ENCODE measurements around the gene ASCL1.

ASCL1 gene

DNA sequence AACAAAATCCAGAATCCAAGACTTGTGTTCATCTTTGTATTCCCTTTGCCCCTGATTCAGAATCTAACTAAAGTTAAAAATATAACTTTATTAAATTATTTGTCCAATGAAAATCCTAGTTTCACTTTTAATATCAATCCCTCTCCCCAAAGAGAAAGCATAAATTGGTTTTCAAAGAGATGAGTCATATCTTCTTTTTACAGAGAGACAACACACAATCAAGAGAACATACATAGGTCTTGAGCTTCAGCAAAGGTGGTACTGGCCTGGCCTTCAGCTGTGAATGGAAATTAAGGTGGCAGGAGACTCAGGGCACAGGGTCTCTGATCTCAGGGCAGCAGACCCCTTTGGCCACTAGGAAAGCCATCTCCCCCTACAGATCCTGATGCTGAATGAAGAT, 4.3 kb upstream of the ASCL1 start:
- DNase-seq, result no peak

DNA sequence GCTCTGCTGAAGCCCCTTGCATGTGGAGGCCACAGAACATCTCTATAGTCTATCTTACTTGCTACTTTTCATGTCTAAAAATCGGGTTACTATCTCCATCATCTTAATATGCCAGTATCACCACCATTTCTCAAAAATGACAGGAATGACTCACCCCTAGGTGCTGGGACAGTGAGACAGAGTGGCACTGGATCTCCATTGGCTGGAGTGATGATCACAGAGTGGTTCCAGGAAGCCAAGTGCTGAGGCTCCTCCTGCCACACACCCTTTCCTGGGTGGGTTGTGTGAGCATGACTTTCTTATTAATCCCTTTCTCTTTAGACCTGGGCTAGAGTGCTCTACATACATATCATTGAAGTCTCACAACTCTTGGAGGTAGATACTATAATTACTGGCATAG, 3.3 kb upstream of the ASCL1 start:
- DNase-seq, result no peak

DNA sequence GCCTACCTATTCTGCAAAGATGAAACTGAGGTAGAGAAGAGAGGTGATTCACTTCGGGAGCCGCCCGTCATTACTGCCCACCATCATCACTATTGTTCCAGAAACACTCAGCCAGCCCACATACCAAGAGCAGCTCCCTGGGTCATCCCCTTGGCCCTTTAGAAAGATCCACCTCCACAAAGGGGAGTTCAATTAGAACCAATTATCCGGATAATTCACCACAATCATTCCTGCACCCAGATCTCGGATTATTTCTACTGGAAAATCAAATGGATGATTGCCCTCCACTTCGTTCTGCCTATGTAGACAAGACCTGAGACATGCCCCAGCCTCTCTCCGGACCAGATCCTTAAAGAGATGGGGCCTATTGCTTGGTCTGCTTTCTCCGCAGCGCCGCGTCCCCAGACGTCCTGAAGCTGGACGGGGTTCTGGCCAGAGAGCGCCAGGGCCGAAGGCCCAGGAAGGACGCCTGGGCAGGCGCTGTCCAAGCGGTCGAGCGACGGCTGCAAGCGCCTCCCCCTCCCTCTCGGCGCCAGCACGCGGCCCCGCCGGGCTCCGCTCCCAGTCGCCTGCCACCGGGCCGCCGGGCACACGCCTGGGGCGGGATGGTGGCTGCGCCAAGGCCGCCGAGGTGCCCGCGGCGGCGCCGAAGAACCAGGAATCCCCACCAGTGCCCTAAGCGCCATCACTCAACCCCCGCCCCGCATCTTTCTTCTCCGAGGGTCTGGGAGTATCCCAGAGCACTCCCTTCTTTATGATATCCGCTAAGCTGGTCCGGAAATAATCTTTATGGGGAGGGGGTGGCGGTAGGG, 1.3 kb upstream of the ASCL1 start:
- no peak for DNase-seq

DNA sequence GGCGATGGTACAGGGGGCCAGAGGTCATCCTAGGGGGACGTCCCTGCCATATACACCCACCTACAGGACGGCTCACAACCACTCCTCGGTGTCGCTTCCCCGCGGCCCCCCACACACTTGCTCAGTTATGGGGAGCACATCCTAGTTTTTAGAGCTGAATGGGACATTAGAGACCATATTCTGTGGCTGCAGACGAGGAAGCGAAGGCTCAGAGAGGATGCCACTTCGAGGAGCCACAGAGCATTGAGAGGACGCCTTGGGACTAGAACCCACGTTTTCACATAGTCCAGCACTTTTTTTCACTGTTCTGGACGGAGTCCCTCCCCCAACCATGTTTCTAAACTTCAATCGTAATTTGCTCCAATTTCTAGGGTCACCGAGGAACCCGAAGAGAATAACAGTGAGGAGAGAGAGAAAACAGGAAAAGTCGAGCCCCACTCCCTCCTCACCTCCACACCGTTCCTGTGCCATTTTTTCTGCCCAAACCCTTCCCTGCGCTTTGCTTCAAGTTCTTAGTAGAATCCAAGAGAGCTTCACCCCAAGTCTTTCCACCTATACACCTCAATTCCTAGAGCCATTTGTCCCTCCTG, 641 bp upstream of the ASCL1 start:
- DNase-seq, result no peak

- peak; percentile 37 for DNase-seq
Measured at GRCh38 chr12:102958073-102958829, 777 bp downstream of the ASCL1 start.

GRCh38 chr12:102958830-102959176, 1.3 kb downstream of the ASCL1 start:
- DNase-seq, result no peak

DNA sequence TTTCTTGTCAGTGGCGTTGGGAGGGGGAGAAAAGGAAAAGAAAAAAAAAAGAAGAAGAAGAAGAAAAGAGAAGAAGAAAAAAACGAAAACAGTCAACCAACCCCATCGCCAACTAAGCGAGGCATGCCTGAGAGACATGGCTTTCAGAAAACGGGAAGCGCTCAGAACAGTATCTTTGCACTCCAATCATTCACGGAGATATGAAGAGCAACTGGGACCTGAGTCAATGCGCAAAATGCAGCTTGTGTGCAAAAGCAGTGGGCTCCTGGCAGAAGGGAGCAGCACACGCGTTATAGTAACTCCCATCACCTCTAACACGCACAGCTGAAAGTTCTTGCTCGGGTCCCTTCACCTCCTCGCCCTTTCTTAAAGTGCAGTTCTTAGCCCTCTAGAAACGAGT, 1.9 kb downstream of the ASCL1 start:
- DNase-seq, result no peak

GRCh38 chr12:102960766-102961465, 3.4 kb downstream of the ASCL1 start:
- DNase-seq, result no peak

GRCh38 chr12:102961466-102961855, 4.0 kb downstream of the ASCL1 start:
- no peak for DNase-seq

DNA sequence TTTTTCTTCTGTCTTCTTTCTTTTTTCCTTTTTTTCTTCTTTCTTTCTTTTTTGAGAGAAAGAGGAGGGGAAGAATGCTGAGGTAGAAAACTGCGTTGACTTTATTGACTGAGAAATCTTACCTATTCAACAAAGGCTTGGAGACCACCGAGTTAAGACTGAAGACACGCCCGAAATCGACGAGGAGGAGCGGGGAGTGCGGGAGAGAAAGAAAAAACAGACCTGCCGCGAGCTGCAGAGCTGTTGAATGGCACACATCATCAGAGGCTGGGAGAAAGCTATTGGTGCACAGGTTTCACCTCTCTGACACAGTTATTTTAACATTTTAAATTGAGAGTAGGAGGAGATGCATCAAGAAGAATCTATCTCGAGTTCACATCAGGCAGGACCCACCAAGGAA, 5.1 kb downstream of the ASCL1 start:
- no peak for DNase-seq

DNA sequence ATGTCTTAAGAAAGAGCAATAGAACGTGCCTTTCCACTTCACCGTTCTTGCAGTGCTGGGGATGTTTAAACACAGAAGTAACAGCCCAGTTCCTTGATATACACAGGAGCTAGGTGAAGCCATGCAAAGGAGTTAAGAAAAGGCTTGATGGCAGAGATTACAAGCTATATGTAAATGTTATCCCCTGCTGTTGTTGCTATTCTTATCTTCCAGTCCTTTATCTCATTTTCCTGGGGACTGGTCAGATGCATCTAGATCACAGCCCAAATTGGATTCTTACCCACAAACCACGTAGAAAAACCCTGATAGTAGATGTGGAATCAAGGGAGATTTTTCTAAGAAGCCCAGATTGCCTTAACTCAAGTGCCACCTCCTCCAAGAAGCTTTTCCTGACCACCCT, 5.5 kb downstream of the ASCL1 start:
- DNase-seq, result no peak

- no peak for DNase-seq
Measured at GRCh38 chr12:102963796-102964195, 6.3 kb downstream of the ASCL1 start.

GRCh38 chr12:102964872-102965271, 7.4 kb downstream of the ASCL1 start:
- DNase-seq, result no peak

DNA sequence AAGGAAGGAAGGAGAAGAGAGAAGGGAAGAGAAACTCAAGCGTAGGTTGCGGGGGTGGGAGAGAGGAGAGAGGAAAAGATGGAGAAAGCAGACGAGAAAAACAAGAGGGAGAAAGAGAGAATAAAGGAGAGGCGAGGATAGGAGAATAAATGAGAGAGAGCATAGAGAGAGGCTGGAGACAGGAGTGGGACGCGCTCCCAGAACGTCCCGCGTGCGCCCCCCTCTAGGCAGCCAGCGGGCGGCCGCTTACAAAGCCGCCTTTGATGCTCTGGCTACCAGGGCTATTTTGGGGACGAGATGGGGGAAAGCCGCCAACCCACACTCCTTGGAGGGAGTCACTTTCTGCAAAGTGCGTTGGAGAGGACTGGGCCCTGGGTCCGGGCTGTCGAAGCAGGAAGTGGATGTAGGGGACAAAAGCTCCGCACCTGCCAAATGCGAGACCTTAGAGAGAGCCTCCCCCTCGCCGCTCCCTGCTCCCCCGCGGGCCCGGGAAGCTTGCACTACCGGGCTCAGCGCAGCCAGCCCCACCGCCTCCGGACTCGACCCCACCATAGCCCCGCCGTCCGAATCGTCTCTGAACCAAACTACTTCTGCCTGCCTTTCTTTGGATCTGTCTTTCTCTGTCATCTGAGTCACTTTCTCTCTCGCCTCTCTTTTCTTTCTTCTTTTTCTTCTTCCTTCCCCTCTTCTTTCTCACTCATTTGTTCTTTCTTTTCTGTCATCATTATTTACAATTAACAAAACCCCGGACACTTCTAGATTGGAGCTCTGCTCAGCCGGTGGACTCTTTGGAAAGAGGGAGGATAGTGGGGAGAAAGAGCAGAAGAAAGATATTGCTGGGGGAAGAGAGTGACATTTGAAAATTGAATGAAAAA, 8.0 kb downstream of the ASCL1 start:
- DNase-seq, result no peak

DNA sequence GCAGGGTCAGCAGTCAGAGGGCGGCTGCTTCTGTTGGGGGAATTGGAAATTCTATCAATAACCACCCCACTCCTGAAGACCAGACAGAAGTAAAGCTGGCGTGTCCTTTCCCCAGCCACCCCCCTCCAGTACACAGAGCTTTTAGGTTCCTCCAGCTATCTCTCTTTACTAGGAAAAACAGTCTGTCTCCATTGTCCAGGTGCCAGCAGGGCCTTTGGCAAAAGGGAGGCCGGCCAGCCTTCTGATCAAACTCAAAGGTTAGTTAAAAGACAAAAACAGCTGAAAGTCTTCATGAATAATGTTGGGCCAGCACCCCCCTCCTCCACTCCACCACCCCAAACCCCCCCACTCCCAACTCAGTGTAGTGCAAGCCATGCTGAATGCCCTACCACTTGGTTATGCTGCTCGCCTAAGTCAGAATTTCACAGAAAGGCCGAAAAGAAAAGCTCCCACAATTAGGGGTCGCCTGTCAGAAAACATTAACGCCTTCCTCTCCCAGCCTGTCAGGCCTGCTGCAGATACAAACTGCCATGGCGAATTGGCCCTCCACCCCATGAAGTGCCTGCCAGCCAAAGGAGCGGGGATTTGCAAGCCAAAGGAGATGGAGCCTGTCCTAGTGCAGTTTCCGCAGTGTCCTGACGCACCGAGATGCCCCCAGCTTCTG, 8.9 kb downstream of the ASCL1 start:
- no peak for DNase-seq

- DNase-seq, result no peak
Measured at GRCh38 chr12:102970780-102971179, 13.3 kb downstream of the ASCL1 start.

DNA sequence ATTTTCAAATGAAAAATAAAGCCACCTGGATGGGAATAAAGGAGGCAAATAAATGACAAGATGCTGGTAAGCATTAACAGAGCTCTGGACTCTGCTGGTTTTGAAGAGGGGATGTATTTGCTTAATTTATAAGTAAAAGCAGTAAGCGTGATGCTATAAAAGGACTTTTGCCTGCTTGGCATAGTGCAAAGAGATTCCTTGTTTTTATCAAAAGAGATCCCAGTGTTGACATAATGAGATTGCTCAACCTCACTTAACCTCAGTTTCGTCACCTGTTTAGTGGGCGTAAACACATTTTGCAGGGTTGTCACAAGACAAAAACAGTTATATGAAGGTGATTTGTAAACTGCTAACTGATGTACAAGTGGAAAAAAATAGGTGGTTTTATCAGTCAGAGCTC, 13.8 kb downstream of the ASCL1 start:
- no peak for DNase-seq

DNA sequence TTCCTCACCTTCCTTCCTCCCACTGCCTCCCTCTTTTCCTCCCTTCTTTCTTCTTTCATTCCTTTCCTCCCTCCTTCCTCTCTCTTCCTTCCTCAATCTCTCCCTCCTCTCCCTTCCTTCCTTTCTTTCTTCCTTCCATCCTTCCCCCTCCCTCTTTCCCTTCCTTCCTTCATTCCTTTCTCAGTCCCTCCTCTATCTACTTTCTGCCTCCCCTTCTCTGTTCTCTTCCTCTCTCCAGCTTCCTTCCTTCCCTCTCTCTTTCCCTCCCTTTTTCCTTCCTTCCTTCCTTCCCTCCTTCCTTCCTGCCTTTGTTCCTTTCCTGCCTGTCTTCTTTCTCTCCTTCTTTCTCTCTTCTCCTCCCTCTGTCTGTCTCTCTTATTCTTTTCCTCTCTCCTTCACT, 16.1 kb downstream of the ASCL1 start:
- no peak for DNase-seq

GRCh38 chr12:102976609-102977280, 19.3 kb downstream of the ASCL1 start:
- no peak for DNase-seq

DNA sequence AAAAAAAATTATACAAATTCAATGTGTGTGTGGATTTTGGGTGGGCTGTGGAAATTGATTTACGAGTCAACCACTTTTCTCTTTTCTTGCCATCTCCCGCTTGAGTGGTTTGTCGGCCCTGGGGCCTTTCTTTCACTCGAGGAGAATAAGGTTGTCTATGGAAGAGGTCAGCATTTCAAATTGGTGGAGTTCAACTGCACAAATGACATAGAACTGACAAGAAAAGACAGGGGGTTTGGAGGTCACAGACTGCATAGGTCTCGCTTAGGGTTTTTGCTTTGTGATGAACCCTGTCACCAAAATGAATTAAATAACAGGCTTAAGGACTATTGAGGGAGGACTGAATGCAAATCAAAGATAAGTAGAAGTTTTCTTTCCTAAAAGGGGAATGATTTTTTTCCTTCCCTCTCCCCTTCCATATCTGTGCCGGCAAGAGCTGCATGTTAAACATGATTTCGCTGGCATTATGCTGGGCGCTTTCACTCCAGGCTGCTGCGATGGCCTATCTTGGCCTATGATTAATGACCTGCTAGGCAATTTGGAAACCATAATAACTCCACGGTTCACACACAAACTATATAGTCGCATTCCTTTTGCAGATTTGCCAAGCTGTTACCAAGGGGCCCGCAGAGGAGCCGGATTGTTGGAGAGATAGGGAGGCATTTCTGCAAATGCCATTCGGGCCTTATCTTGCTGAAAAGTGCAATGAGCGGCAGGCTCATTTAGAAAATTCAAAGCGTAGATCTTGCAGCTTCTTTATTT, 20.7 kb downstream of the ASCL1 start:
- no peak for DNase-seq

Measured in fibroblast of skin of scalp (primary cell).